H1 (cell line): ENCODE results near the gene KIAA0319L. TPM values are rescaled to one million over a fixed set of nuclear protein-coding genes. Genes with fewer than 3 reads are reported as not detected.

Experiments
- CTCF ChIA-PET: fragments of 300-600 bp; sonication (Branson Sonifier 250); formaldehyde crosslinking; loops from one replicate; lab custom pipeline; 2021; ENCODE audit not compliant: partially characterized antibody; lab: Charles Lee
- POLR2A ChIA-PET: fragments of 300-600 bp; sonication (Branson Sonifier 250); formaldehyde crosslinking; loops from one replicate; lab custom pipeline; 2021; ENCODE audit warnings: inconsistent platforms; ENCODE audit not compliant: partially characterized antibody; lab: Charles Lee
- DNase-seq, 2 experiments: peaks; one replicate each; pipeline versions ENCODE4 v3.0.0 to v3.0.0-alpha.2; 2010 to 2022; ENCODE audit warnings: low spot score in 2 of 2, low read depth in 1 of 2, mixed read lengths in 1 of 2
- FAIRE-seq: peaks from 2 replicates; lab custom pipeline; 2011; peaks lifted over from hg19 to GRCh38; lab: Jason Lieb, UNC
- H2AFZ ChIP-seq: 2 replicates; pipeline ENCODE4 v1.8.1; 2012; ENCODE audit warnings: low read length, inconsistent platforms
- H2AK5ac ChIP-seq: 2 replicates; pipeline ENCODE4 v1.6.1; 2013; ENCODE audit warnings: low read depth, low read length
- H2BK120ac ChIP-seq: replicated peaks from 2 replicates; pipeline ENCODE3; 2013; ENCODE audit warnings: low read depth, low read length, inconsistent platforms
- H2BK12ac ChIP-seq: 2 replicates; pipeline ENCODE4 v1.6.1; 2013; ENCODE audit warnings: low read depth, low read length
- H2BK15ac ChIP-seq: 2 replicates; pipeline ENCODE4 v1.6.1; 2013; ENCODE audit warnings: low read length
- H2BK20ac ChIP-seq: 2 replicates; pipeline ENCODE4 v1.6.1; 2013; ENCODE audit warnings: low read length
- H2BK5ac ChIP-seq: 2 replicates; pipeline ENCODE4 v1.6.1; 2013; ENCODE audit warnings: low read depth, low read length
- H3K14ac ChIP-seq: 2 replicates; pipeline ENCODE4 v1.6.1; 2013; ENCODE audit warnings: inconsistent platforms; ENCODE audit not compliant: insufficient read length
- H3K18ac ChIP-seq: 2 replicates; pipeline ENCODE4 v1.6.1; 2013; ENCODE audit warnings: low read length; ENCODE audit errors: extremely low read depth
- H3K23ac ChIP-seq: 2 replicates; pipeline ENCODE4 v1.6.1; 2013; ENCODE audit warnings: inconsistent platforms; ENCODE audit not compliant: insufficient read length
- H3K23me2 ChIP-seq: 2 replicates; pipeline ENCODE4 v1.6.1; 2013; ENCODE audit warnings: low read depth, low read length
- H3K27ac ChIP-seq: 2 replicates; pipeline ENCODE4 v1.6.1; 2011; ENCODE audit warnings: low read depth, low read length, inconsistent platforms
- H3K27me3 ChIP-seq, 4 experiments: replicated peaks in 1 of 4; 1 replicate in 1 of 4; 2 replicates in 3 of 4; pipeline versions ENCODE4 v1.6.1 to v1.8.1; 2011 to 2013; ENCODE audit warnings: low read length in 3 of 4, mild to moderate bottlenecking in 3 of 4, inconsistent platforms in 2 of 4, mixed read lengths in 2 of 4, moderate library complexity in 1 of 4; ENCODE audit not compliant: control insufficient read depth in 3 of 4, insufficient read depth in 3 of 4; ENCODE audit errors: extremely low read depth in 1 of 4
- H3K36me3 ChIP-seq, 4 experiments: 2 replicates each; pipeline versions ENCODE4 v1.6.1 to v1.8.1; 2011 to 2013; ENCODE audit warnings: mild to moderate bottlenecking in 4 of 4, low read length in 3 of 4, moderate library complexity in 2 of 4, control low read depth in 1 of 4, inconsistent platforms in 1 of 4; ENCODE audit not compliant: insufficient read depth in 4 of 4, control insufficient read depth in 2 of 4
- H3K4ac ChIP-seq: replicated peaks from 2 replicates; pipeline ENCODE3; 2013; ENCODE audit warnings: low read length, low read depth, mixed read lengths, inconsistent platforms; ENCODE audit not compliant: insufficient read length
- H3K4me1 ChIP-seq, 4 experiments: replicated peaks in 1 of 4; 1 replicate in 1 of 4; 2 replicates in 3 of 4; pipeline versions ENCODE4 v1.6.1 to v1.8.1; 2011 to 2013; ENCODE audit warnings: low read length in 3 of 4, inconsistent platforms in 2 of 4, mixed read lengths in 1 of 4; ENCODE audit not compliant: insufficient read depth in 4 of 4, control insufficient read depth in 3 of 4
- H3K4me2 ChIP-seq, 2 experiments: 2 replicates each; pipeline versions ENCODE4 v1.6.1 to v1.8.1; 2011 to 2013; ENCODE audit warnings: low read depth in 2 of 2, low read length in 2 of 2, control low read depth in 1 of 2, inconsistent platforms in 1 of 2, mild to moderate bottlenecking in 1 of 2; ENCODE audit not compliant: insufficient read depth in 1 of 2
- H3K4me3 ChIP-seq, 4 experiments: fragments of 200-600, 300-600 bp in 1 of 4; sonication (generic), shearing (Covaris generic), sonication (Bioruptor Twin) in 1 of 4; 2 replicates each; pipeline versions ENCODE4 v1.5.1 to v1.8.1; 2011 to 2016; ENCODE audit warnings: low read length in 4 of 4, low read depth in 3 of 4, control low read depth in 2 of 4, inconsistent platforms in 2 of 4, mild to moderate bottlenecking in 2 of 4, mixed read lengths in 1 of 4, moderate library complexity in 1 of 4; ENCODE audit not compliant: insufficient read depth in 2 of 4; ENCODE audit errors: extremely low read depth in 1 of 4
- H3K56ac ChIP-seq: replicated peaks from 2 replicates; pipeline ENCODE3; 2013; ENCODE audit warnings: low read depth, mild to moderate bottlenecking, mixed read lengths, low read length, inconsistent platforms; ENCODE audit not compliant: insufficient read length
- H3K79me1 ChIP-seq: 2 replicates; pipeline ENCODE4 v1.6.1; 2013; ENCODE audit warnings: low read depth, low read length, control low read depth
- H3K79me2 ChIP-seq, 2 experiments: 2 replicates each; pipeline versions ENCODE4 v1.6.1 to v1.8.1; 2012 to 2013; ENCODE audit warnings: low read length in 2 of 2, mild to moderate bottlenecking in 2 of 2, inconsistent platforms in 1 of 2; ENCODE audit not compliant: insufficient read depth in 2 of 2, control insufficient read depth in 1 of 2
- H3K9ac ChIP-seq, 4 experiments: replicated peaks in 1 of 4; 1 replicate in 1 of 4; 2 replicates in 3 of 4; pipeline versions ENCODE4 v1.6.1 to v1.8.1; 2011 to 2013; ENCODE audit warnings: low read depth in 3 of 4, low read length in 3 of 4, control low read depth in 2 of 4, mild to moderate bottlenecking in 2 of 4, moderate library complexity in 2 of 4, inconsistent platforms in 1 of 4; ENCODE audit errors: extremely low read depth in 1 of 4
- H3K9me3 ChIP-seq, 2 experiments: 2 replicates each; pipeline versions ENCODE4 v1.6.1 to v1.8.1; 2012 to 2013; ENCODE audit warnings: mild to moderate bottlenecking in 2 of 2, moderate library complexity in 2 of 2, control low read depth in 1 of 2, inconsistent platforms in 1 of 2, low read depth in 1 of 2, low read length in 1 of 2, mixed read lengths in 1 of 2; ENCODE audit not compliant: insufficient read depth in 2 of 2
- H4K20me1 ChIP-seq, 2 experiments: replicated peaks in 1 of 2; 2 replicates each; pipeline versions ENCODE3 to v1.8.1; 2011 to 2013; ENCODE audit warnings: inconsistent platforms in 2 of 2, low read length in 2 of 2, mild to moderate bottlenecking in 1 of 2; ENCODE audit not compliant: insufficient read depth in 2 of 2, control insufficient read depth in 1 of 2
- H4K5ac ChIP-seq: 2 replicates; pipeline ENCODE4 v1.6.1; 2013; ENCODE audit warnings: low read length, low read depth, mixed read lengths, inconsistent platforms; ENCODE audit not compliant: insufficient read length
- H4K8ac ChIP-seq: 2 replicates; pipeline ENCODE4 v1.8.0; 2013; ENCODE audit warnings: mild to moderate bottlenecking, moderate library complexity, low read length, inconsistent platforms; ENCODE audit not compliant: insufficient read depth; ENCODE audit errors: extremely low read depth
- H4K91ac ChIP-seq: replicated peaks from 2 replicates; pipeline ENCODE3; 2013; ENCODE audit warnings: low read length, mixed read lengths, inconsistent platforms; ENCODE audit not compliant: insufficient read length
- ATF3 ChIP-seq: IDR thresholded peaks from 2 replicates; pipeline ENCODE4 v1.6.1; 2011; ENCODE audit warnings: low read depth, mild to moderate bottlenecking, low read length; ENCODE audit not compliant: insufficient read depth
- CBX8 ChIP-seq: fragments of 300-800, 300-1000 bp; sonication (generic); IDR thresholded peaks from 2 replicates; pipeline ENCODE4 v1.7.1; 2016; ENCODE audit warnings: low read depth, low read length, borderline replicate concordance
- CHD1 ChIP-seq: IDR thresholded peaks from 2 replicates; pipeline ENCODE4 v1.6.1; 2012; ENCODE audit warnings: low read depth, low read length, improper control_type of control experiment
- EZH2 ChIP-seq: fragments of 200-600 bp; sonication (generic); IDR thresholded peaks from 2 replicates; pipeline ENCODE4 v1.7.1; 2012; ENCODE audit warnings: low read depth, mild to moderate bottlenecking, moderate library complexity, low read length, inconsistent platforms; ENCODE audit not compliant: severe bottlenecking
- KDM1A ChIP-seq: fragments of 200-600, 300-600 bp; sonication (generic); IDR thresholded peaks from 2 replicates; pipeline ENCODE4 v1.7.1; 2016; ENCODE audit warnings: mild to moderate bottlenecking, low read length, borderline replicate concordance
- WGBS, 2 experiments: shearing (Covaris generic) in 1 of 2; methylation state at CpG; one replicate each; pipeline versions ENCODE4 v1.1.6 to v1.1.7; 2013 to 2015; ENCODE audit warnings: low lambda C conversion rate in 2 of 2, mixed read lengths in 2 of 2, inconsistent platforms in 1 of 2, low coverage in 1 of 2, missing lambda C conversion rate in 1 of 2; ENCODE audit not compliant: insufficient replicate concordance in 2 of 2, insufficient coverage in 1 of 2, insufficient read length in 1 of 2; ENCODE audit errors: extremely low coverage in 1 of 2, missing lambda C conversion rate in 1 of 2; 5-methylcytosine and 5-hydroxymethylcytosine counted together
- polyA plus RNA-seq, 7 experiments: library from polyadenylated mRNA; depleted of rRNA in 3 of 7; stranded (reverse) in 5 of 7; unstranded in 2 of 7; fragments of >200 nt in 5 of 7; fragments of 200-250 nt in 2 of 7; gene quantifications; 1 replicate in 5 of 7; 2 replicates in 1 of 7; 4 replicates in 1 of 7; pipeline versions ENCODE4 v1.2.1 to v1.2.3, GENCODE V29; 2011 to 2013; ENCODE audit warnings: missing spikeins in 2 of 7, mixed read lengths in 2 of 7
- total RNA-seq: library from RNA; stranded (reverse); fragmentation: NEBNext Ultra II Directional; extraction: Animal tissue kit (Norgen Biotek cat#: 25700); gene quantifications from 2 replicates; pipeline ENCODE4 v1.2.1, GENCODE V29; 2021

Gene KIAA0319L
- total and polyA plus RNA-seq, 2 of the 8 experiments (the other 6 are each of a cell fraction or from before 2014, with no cell fraction given): 40.1 to 55.7 TPM

- Histone ChIP-seq H3K14ac (no peak overlapping the region), H2BK12ac (no peak overlapping the region), H3K4ac (no peak overlapping the region), H4K8ac (no peak overlapping the region), H3K36me3 (peaks cover 4 to 11% (median 6%) of the 10 kb centered on the region in 4 experiments; a peak in 6 of 8 replicates), H4K91ac (no peak overlapping the region), H3K79me1 (peaks cover 5% of the 10 kb centered on the region), H2BK20ac (no peak overlapping the region), H3K18ac (no peak overlapping the region), H2AK5ac (no peak overlapping the region), H3K27ac (no peak overlapping the region), H3K4me1 (peaks cover 0 to 4% (median 3%) of the 10 kb centered on the region in 4 experiments; a peak in 5 of 7 replicates), H3K23me2 (no peaks in the 10 kb centered on the region), H3K79me2 (peaks cover 0 to 44% of the 10 kb centered on the region in 2 experiments; a peak in 3 of 4 replicates)
- CTCF ChIA-PET: interaction anchor here (0.8 to 1.6 kb wide), 3 partner anchors 10 to 87 kb away, joined by 3 to 4 read pairs (median 3); no protein-coding TSS in a partner anchor
- 93% methylated on average over 6 of the region's 6 CpGs; no CpG with 5 or more reads in 1 of the 2 experiments for WGBS, 2 experiments
- DNase-seq: no peak
- no peak for TF ChIP-seq CBX8
- TF ChIP-seq ATF3: no peak
- no peak for TF ChIP-seq EZH2
- no peak for TF ChIP-seq KDM1A
- no peak for TF ChIP-seq CHD1
- TF ChIP-seq, all 59 proteins: peak for 0
- Histone ChIP-seq H3K9ac (no peak overlapping the region), H3K9me3 (peaks cover 0 to 3% of the 10 kb centered on the region in 2 experiments; a peak in 1 of 4 replicates), H3K23ac (no peak overlapping the region), H2BK15ac (no peak overlapping the region), H3K4me2 (no peak overlapping the region), H2BK5ac (no peak overlapping the region; the same call in 1 of the 2 replicates), H3K4me3 (no peak overlapping the region), H2BK120ac (no peak overlapping the region), H3K56ac (no peak overlapping the region), H4K5ac (no peak overlapping the region), H2AFZ (no peak overlapping the region), H3K27me3 (no peaks in the 10 kb centered on the region), H4K20me1 (no peaks in the 10 kb centered on the region)
- no peak for FAIRE-seq
- POLR2A ChIA-PET: interaction anchor here (1.0 to 1.4 kb wide), 2 partner anchors 14 to 18 kb away, joined by 3 to 5 read pairs; no protein-coding TSS in a partner anchor
These were observed 25.8 kb downstream of the KIAA0319L start for GRCh38 chr1:35531368-35531767.
